Activated naive CD4-positive, alpha-beta T cell treated with anti-CD3 and anti-CD28 coated beads, Interleukin-2, amount 10 ng/mL, durations not matched to agents 5 hours and 36 hours (primary cell): ENCODE measurements around the gene GNGT1. TPM values are rescaled to one million over a fixed set of nuclear protein-coding genes. Genes with fewer than 3 reads are reported as not detected.

ENCODE experiments used
- total RNA-seq, 2 experiments: library from RNA; stranded (reverse); gene quantifications; one replicate each; pipeline ENCODE4 v1.2.3, GENCODE V29; 2021

GNGT1 gene
- not detected for total RNA-seq

GRCh38 chr7:93906267-93906666 is at the start of gene GNGT1:
GNGT1 (plus strand) TSS chr7:93906567; CDS start chr7:93906747, 180 bp downstream.

GRCh38 chr7:93890464-93891068 is 15.8 kb upstream of the GNGT1 start, which contains the start of gene TFPI2:
TFPI2 (minus strand) TSS chr7:93890753; CDS start chr7:93890678, 75 bp downstream.

DNA sequence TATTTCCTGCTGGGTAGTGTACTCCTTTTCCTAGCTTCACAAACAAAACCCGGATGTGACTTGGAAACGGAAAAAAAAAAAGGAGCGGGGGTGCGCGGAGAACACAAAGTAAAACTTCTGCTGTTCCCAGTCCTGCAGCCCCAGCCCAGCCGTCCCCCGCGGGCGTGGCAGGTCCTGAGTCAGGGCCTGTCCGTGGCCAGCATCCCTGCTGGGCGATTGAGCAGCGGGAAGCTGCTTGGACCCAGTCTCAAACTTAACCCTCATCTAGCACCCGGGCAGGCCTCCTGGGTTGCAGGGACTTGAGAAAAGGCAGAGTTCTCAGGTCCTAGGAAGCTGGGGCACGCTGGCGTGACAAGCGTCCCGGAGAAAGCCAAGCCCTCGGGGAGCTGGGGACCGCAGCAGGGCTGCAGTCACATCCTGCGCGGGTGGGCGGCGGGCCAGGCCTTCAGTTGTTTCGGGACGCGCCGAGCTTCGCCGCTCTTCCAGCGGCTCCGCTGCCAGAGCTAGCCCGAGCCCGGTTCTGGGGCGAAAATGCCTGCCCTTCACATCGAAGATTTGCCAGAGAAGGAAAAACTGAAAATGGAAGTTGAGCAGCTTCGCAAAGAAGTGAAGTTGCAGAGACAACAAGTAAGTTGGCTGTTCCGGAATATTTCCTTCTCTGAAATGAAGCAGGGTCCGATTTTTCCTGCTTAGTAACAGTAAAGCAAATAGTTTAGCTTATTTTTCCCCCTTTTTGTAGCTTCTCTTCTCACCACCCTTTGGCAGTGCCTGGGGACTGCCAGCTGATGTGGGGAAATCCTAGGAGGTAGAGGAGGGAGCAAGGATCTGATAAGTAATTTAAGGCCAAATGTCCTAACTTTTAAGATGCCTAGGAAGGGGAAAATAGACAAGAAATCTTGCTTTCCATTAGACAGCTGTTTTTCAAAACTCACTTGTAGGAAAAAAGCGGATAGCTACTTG is 15.5 kb downstream of the GNGT1 start, which contains the start of gene GNG11:
Gene GNG11, plus strand, starts transcription at position 129 of the 960 bp plus-strand sequence. Its CDS starts 403 bp downstream, at position 532.

Other genes with a start within 250 kb of the GNGT1 start
- gene TFPI2, start 15.8 kb upstream of the GNGT1 start, total RNA-seq: not detected
- gene GNG11, start 15.2 kb downstream of the GNGT1 start, total RNA-seq: not detected
- gene BET1, start 97.8 kb downstream of the GNGT1 start, total RNA-seq: 10 to 100 TPM; 24.3 to 25.8 TPM